Ascending aorta (tissue), 2 donors: Measurements from ENCODE around the gene GJD2. TPM values are rescaled to one million over a fixed set of nuclear protein-coding genes. Genes with fewer than 3 reads are reported as not detected.

Experiments
- DNase-seq, 2 donors: peaks; one replicate each; pipeline ENCODE4 v3.0.0-alpha.2; 2019; ENCODE audit warnings: low spot score in 2 of 2
- H3K27ac ChIP-seq, 2 donors: fragments of 200-600 bp; sonication (generic); one replicate each; pipeline ENCODE4 v1.5.1; 2016 to 2017; ENCODE audit warnings: mild to moderate bottlenecking in 1 of 2
- H3K27me3 ChIP-seq: fragments of 200-600 bp; sonication (generic); one replicate; pipeline ENCODE4 v1.5.1; 2017
- H3K36me3 ChIP-seq, 2 donors: fragments of 200-600 bp; sonication (generic); one replicate each; pipeline ENCODE4 v1.5.1; 2016
- H3K4me1 ChIP-seq, 2 donors: fragments of 200-600 bp; sonication (generic); one replicate each; pipeline ENCODE4 v1.5.1; 2016 to 2017; ENCODE audit warnings: mild to moderate bottlenecking in 1 of 2
- H3K4me3 ChIP-seq, 2 donors: fragments of 200-600 bp; sonication (generic); one replicate each; pipeline ENCODE4 v1.5.1; 2016 to 2017; ENCODE audit warnings: mild to moderate bottlenecking in 1 of 2
- H3K9me3 ChIP-seq, 2 donors: fragments of 200-600 bp; sonication (generic); one replicate each; pipeline ENCODE4 v1.5.1; 2016
- CTCF ChIP-seq, 3 experiments: fragments of 200-600 bp in 2 of 3; fragments of 450-650 bp in 1 of 3; sonication (generic) in 2 of 3; IDR thresholded peaks; one replicate each; pipeline ENCODE4 v1.5.1; 2016 to 2019; ENCODE audit warnings: antibody characterized with exemption in 3 of 3, mild to moderate bottlenecking in 1 of 3, moderate library complexity in 1 of 3
- intact Hi-C: fragments of 100-400 bp; cut with DNase I; formaldehyde crosslinking; loops from one replicate; pipeline ENCODE4 v1.15.1; 2023
- total RNA-seq: library from RNA; depleted of rRNA; stranded (reverse); fragments of >200 nt; gene quantifications from one replicate; pipeline ENCODE4 v1.1.0, GENCODE V29; 2016

Gene GJD2
- total RNA-seq, 1 donor from 2014 or later, result not detected

GRCh38 chr15:34753236-34753894 is 1.4 kb downstream of the GJD2 start:
- intact Hi-C loops, result no loop called here
- Histone ChIP-seq H3K36me3 (no peaks in the 10 kb centered on the region), H3K4me3 (no peak overlapping the region), H3K27me3 (peaks cover 6% of the 10 kb centered on the region), H3K9me3 (no peaks in the 10 kb centered on the region), H3K27ac (no peak overlapping the region), H3K4me1 (peaks cover 0 to 4% of the 10 kb centered on the region in 2 donors)
- DNase-seq, result no peak
- no peak for TF ChIP-seq CTCF (IDR thresholded peaks at IDR 0.05)

- H3K36me3 ChIP-seq, result no peaks in the 10 kb centered on the region
- no peak for TF ChIP-seq CTCF (IDR thresholded peaks at IDR 0.05)
- no peak overlapping the region for H3K27ac ChIP-seq
- peaks cover 6% of the 10 kb centered on the region for H3K27me3 ChIP-seq
- no peak for DNase-seq
- intact Hi-C loops, result no loop called here
- H3K4me1 ChIP-seq, result peaks cover 0 to 1% of the 10 kb centered on the region in 2 donors
- H3K9me3 ChIP-seq, result no peaks in the 10 kb centered on the region
- no peak overlapping the region for H3K4me3 ChIP-seq
These were observed 5.1 kb downstream of the GJD2 start for GRCh38 chr15:34749691-34750090.

- H3K4me1 ChIP-seq, result no peaks in the 10 kb centered on the region
- no peak overlapping the region for H3K27ac ChIP-seq
- intact Hi-C loops, result no loop called here
- TF ChIP-seq CTCF (IDR thresholded peaks at IDR 0.05), result no peak
- no peak for DNase-seq
- H3K27me3 ChIP-seq, result no peaks in the 10 kb centered on the region
- no peaks in the 10 kb centered on the region for H3K9me3 ChIP-seq
- H3K4me3 ChIP-seq, result no peak overlapping the region
- H3K36me3 ChIP-seq, result no peaks in the 10 kb centered on the region
These were observed 15.5 kb downstream of the GJD2 start for GRCh38 chr15:34739346-34739745.

GRCh38 chr15:34738002-34738401 is 16.8 kb downstream of the GJD2 start:
- no peak for DNase-seq
- no peak for TF ChIP-seq CTCF (IDR thresholded peaks at IDR 0.05)
- H3K4me1 ChIP-seq, result no peaks in the 10 kb centered on the region
- no peak overlapping the region for H3K27ac ChIP-seq
- H3K4me3 ChIP-seq, result no peak overlapping the region
- intact Hi-C loops, result no loop called here
- H3K36me3 ChIP-seq, result no peaks in the 10 kb centered on the region
- H3K9me3 ChIP-seq, result no peaks in the 10 kb centered on the region
- no peaks in the 10 kb centered on the region for H3K27me3 ChIP-seq

- Histone ChIP-seq H3K9me3 (no peaks in the 10 kb centered on the region), H3K4me3 (no peak overlapping the region), H3K27me3 (no peaks in the 10 kb centered on the region), H3K36me3 (no peaks in the 10 kb centered on the region), H3K4me1 (no peaks in the 10 kb centered on the region), H3K27ac (no peak overlapping the region)
- intact Hi-C loops, result no loop called here
- no peak for TF ChIP-seq CTCF (IDR thresholded peaks at IDR 0.05)
- no peak for DNase-seq
These were observed 17.3 kb downstream of the GJD2 start for GRCh38 chr15:34737477-34737876.

GRCh38 chr15:34734303-34734702 is 20.5 kb downstream of the GJD2 start:
- H3K4me1 ChIP-seq, result no peaks in the 10 kb centered on the region
- intact Hi-C loops, result no loop called here
- no peak for TF ChIP-seq CTCF (IDR thresholded peaks at IDR 0.05)

More at GRCh38 chr15:34734303-34734702, 20.5 kb downstream of the GJD2 start:
- DNase-seq, result no peak
- H3K9me3 ChIP-seq, result no peaks in the 10 kb centered on the region
- no peaks in the 10 kb centered on the region for H3K36me3 ChIP-seq
- H3K27me3 ChIP-seq, result no peaks in the 10 kb centered on the region
- no peak overlapping the region for H3K4me3 ChIP-seq
- no peak overlapping the region for H3K27ac ChIP-seq
